ENCODE data around the gene TARS1.

- TF ChIP-seq POLR2A (IDR thresholded peaks at IDR 0.05), result no peak
- TF ChIP-seq CTCF (IDR thresholded peaks at IDR 0.05 in 4 of 5, conservative IDR thresholded peaks at IDR 0.05 in 1 of 5), result no peak
These were observed 19.8 kb upstream of the TARS1 start for GRCh38 chr5:33420946-33421345.

Measured in gastrocnemius medialis (tissue), 4 donors.